KMS-11 (cell line): ENCODE results near the gene TFCP2L1.
"Not testable (repeated sequence)": the region's sequence is repeated elsewhere in the genome, so short reads cannot be mapped to it uniquely, and the experiment has no call there.

Source experiments
- H2AFZ ChIP-seq: fragments of 200-600 bp; sonication (generic); 2 replicates; pipeline ENCODE4 v1.6.1; 2016; ENCODE audit warnings: antibody characterized with exemption, mixed run types, low read depth
- H3K27ac ChIP-seq: fragments of 200-600 bp; sonication (generic); 2 replicates; pipeline ENCODE4 v1.6.1; 2016; ENCODE audit warnings: mild to moderate bottlenecking, mixed run types
- H3K27me3 ChIP-seq: fragments of 200-600 bp; sonication (generic); 2 replicates; pipeline ENCODE4 v1.6.1; 2017; ENCODE audit warnings: mild to moderate bottlenecking, low read depth, mixed run types, moderate library complexity; ENCODE audit not compliant: insufficient read depth
- H3K36me3 ChIP-seq: fragments of 200-600 bp; sonication (generic); 2 replicates; pipeline ENCODE4 v1.6.1; 2017; ENCODE audit warnings: mild to moderate bottlenecking, mixed run types; ENCODE audit not compliant: insufficient read depth
- H3K4me1 ChIP-seq: fragments of 200-600 bp; sonication (generic); 2 replicates; pipeline ENCODE4 v1.6.1; 2016; ENCODE audit warnings: mild to moderate bottlenecking, low read depth, mixed run types; ENCODE audit not compliant: poor library complexity, severe bottlenecking
- H3K4me2 ChIP-seq: fragments of 200-600 bp; sonication (generic); 2 replicates; pipeline ENCODE4 v1.7.0; 2016; ENCODE audit warnings: mild to moderate bottlenecking, mixed run types
- H3K4me3 ChIP-seq: fragments of 200-600 bp; sonication (generic); IDR thresholded peaks from 2 replicates; pipeline ENCODE4 v1.6.1; 2017; ENCODE audit warnings: low read depth, low read length, mixed read lengths; ENCODE audit not compliant: insufficient read depth
- H3K79me2 ChIP-seq: fragments of 200-600 bp; sonication (generic); 2 replicates; pipeline ENCODE4 v1.6.1; 2016; ENCODE audit warnings: low read depth, mixed run types; ENCODE audit not compliant: insufficient read depth
- H3K9ac ChIP-seq: fragments of 200-600 bp; sonication (generic); 2 replicates; pipeline ENCODE4 v1.6.1; 2016; ENCODE audit warnings: mild to moderate bottlenecking, mixed run types
- H4K20me1 ChIP-seq: fragments of 200-600 bp; sonication (generic); 2 replicates; pipeline ENCODE4 v1.6.1; 2016; ENCODE audit warnings: mild to moderate bottlenecking, mixed run types; ENCODE audit not compliant: insufficient read depth
- CTCF ChIP-seq: fragments of 200-600 bp; sonication (generic); conservative IDR thresholded peaks from 2 replicates; pipeline ENCODE4 v1.6.1; 2017; ENCODE audit warnings: low read depth, mild to moderate bottlenecking, antibody characterized with exemption, low read length, moderate library complexity, mixed read lengths

TFCP2L1 gene

GRCh38 chr2:121276341-121276740 is 8.7 kb downstream of the TFCP2L1 start:
- Histone ChIP-seq H3K27me3 (no peaks in the 10 kb centered on the region), H3K4me1 (no peaks in the 10 kb centered on the region), H3K79me2 (no peaks in the 10 kb centered on the region), H3K36me3 (no peaks in the 10 kb centered on the region), H3K4me3 (no peak overlapping the region), H3K9ac (no peak overlapping the region), H4K20me1 (no peaks in the 10 kb centered on the region), H3K4me2 (no peak overlapping the region), H2AFZ (no peak overlapping the region), H3K27ac (no peak overlapping the region)
- no peak for TF ChIP-seq CTCF

GRCh38 chr2:121273116-121273515 is 11.9 kb downstream of the TFCP2L1 start:
- Histone ChIP-seq H3K27ac (no peak overlapping the region), H3K27me3 (no peaks in the 10 kb centered on the region), H3K36me3 (no peaks in the 10 kb centered on the region), H2AFZ (no peak overlapping the region), H3K79me2 (no peaks in the 10 kb centered on the region), H3K4me2 (no peak overlapping the region), H3K4me3 (no peak overlapping the region), H3K4me1 (no peaks in the 10 kb centered on the region), H3K9ac (no peak overlapping the region), H4K20me1 (no peaks in the 10 kb centered on the region)
- no peak for TF ChIP-seq CTCF

- no peaks in the 10 kb centered on the region for H3K36me3 ChIP-seq
- no peak overlapping the region for H3K9ac ChIP-seq
- no peak overlapping the region for H3K4me3 ChIP-seq
- no peaks in the 10 kb centered on the region for H3K79me2 ChIP-seq
- no peak overlapping the region for H3K4me2 ChIP-seq
- H2AFZ ChIP-seq: no peak overlapping the region
- H3K27ac ChIP-seq: no peak overlapping the region
- H3K4me1 ChIP-seq: no peaks in the 10 kb centered on the region
- TF ChIP-seq CTCF: no peak
- no peaks in the 10 kb centered on the region for H3K27me3 ChIP-seq
- no peaks in the 10 kb centered on the region for H4K20me1 ChIP-seq
Observed at GRCh38 chr2:121272596-121272995, 12.4 kb downstream of the TFCP2L1 start.

GRCh38 chr2:121269436-121269835 is 15.6 kb downstream of the TFCP2L1 start:
- H3K36me3 ChIP-seq, H2AFZ ChIP-seq, H3K27me3 ChIP-seq, H3K27ac ChIP-seq, H4K20me1 ChIP-seq, H3K9ac ChIP-seq, H3K4me2 ChIP-seq, H3K4me1 ChIP-seq, H3K4me3 ChIP-seq, H3K79me2 ChIP-seq: not testable (repeated sequence)

- H3K79me2 ChIP-seq: no peaks in the 10 kb centered on the region
- no peaks in the 10 kb centered on the region for H3K27me3 ChIP-seq
- no peak overlapping the region for H2AFZ ChIP-seq
- H4K20me1 ChIP-seq: no peaks in the 10 kb centered on the region
- no peak overlapping the region for H3K27ac ChIP-seq
- no peaks in the 10 kb centered on the region for H3K36me3 ChIP-seq
- no peak overlapping the region for H3K9ac ChIP-seq
- H3K4me3 ChIP-seq: no peak overlapping the region
- no peaks in the 10 kb centered on the region for H3K4me1 ChIP-seq
- no peak overlapping the region for H3K4me2 ChIP-seq
- no peak for TF ChIP-seq CTCF
Observed at GRCh38 chr2:121266543-121267106, 18.4 kb downstream of the TFCP2L1 start.
